Stimulated activated CD8-positive, alpha-beta memory T cell treated with anti-CD3 and anti-CD28 coated beads, Interleukin-2, amount 100 ng/mL, for 48 hours (primary cell): Measurements from ENCODE around the gene CRAMP1.
"Not testable (repeated sequence)": the region's sequence is repeated elsewhere in the genome, so short reads cannot be mapped to it uniquely, and the experiment has no call there.

Source experiments
- DNase-seq, 2 donors: peaks; one replicate each; pipeline ENCODE4 v3.0.0-alpha.2; 2020; ENCODE audit warnings: low read depth in 2 of 2

CRAMP1 gene

GRCh38 chr16:1612320-1613111, at the start of gene CRAMP1:
TSS of gene CRAMP1 (plus strand) at chr16:1612360. CDS start at chr16:1614640, 2,280 bp downstream.
- no peak for DNase-seq

GRCh38 chr16:1563786-1564185, 48.4 kb upstream of the CRAMP1 start:
- no peak for DNase-seq

GRCh38 chr16:1564325-1564724, 47.8 kb upstream of the CRAMP1 start:
- no peak for DNase-seq

DNA sequence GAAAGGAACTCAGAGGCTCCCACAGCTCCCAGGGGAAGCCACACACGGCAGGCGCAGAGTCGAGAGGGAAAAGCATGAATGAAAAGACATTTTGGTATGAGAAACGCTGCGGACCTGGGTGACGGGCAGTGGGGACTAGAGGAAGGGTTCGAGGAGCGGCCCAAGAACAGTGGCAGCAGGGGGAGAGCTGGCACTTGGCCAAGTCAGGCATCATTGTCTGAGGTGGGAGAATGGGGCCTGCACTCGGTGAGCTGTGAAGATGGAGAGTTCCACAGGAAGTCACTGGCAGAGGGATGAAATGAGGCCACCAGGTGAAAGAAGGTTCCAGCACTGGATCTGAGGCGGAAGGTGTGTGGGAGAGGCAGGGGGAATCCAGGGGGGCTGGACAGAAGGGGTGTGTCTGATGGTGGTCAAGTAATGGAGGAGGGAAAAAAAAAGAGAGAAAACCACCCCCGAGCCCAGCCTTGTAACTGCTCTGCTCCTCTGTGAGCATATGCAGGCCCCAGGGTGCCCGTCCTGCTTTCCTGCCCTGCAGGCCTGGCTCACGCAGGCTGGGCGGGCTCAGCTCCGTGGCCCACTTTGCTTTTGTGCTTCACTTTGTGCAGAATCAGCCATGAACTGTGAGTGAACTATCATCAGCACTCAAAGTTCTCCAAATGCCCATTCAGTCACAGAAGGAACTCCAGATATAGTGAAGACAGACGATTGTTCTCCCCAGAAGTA, 46.9 kb upstream of the CRAMP1 start:
- DNase-seq = no peak

DNA sequence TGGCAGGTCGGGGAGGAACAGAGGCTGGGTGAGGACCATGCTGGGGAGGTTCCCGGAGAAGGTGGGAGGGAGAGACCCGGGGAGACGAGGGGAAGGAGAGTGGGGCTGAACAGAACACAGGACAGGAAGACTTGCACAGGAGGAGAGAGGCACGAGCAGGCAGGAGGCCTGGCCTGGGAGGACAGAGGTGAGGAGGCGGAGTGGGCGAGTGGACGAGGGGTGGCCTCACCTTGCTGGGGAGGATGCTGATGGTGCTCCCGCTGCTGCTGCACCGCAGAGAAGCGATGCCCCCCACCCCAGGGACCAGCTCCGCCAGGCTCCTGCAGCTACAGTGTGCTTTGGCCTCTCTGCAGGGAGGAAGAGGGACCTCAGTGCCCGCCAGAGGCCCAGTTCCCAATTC, 44.2 kb upstream of the CRAMP1 start:
- no peak for DNase-seq

DNA sequence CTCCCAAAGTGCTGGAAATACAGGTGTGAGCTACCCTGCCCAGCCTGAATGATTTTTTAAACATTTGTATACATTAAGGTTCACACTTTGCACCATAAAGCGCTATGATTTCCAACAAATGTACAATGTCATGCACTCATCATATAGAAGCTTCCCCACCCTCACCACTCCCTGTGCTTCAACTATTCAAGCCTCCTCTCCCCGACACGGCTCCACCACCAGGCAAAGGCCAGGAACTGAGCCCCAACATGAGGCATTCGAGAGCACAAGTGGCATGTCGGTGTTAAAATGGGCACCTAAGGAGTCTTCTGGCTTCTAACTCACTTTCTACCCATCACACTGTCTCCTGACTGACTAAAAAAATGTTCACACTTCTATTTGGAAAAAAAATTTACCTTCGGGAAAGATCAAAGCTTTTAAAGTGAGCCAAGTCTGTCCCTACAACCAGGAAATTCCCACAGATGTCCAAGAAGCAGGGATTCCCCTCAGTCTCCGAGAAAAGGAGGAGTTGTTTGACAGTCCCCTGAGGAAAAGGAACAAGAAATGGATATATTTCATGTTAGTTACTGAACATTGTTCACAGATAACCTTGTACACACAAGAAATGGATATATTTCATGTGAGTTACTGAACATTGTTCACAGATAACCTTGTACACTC, 41.0 kb upstream of the CRAMP1 start:
- no peak for DNase-seq

GRCh38 chr16:1572673-1573072, 39.5 kb upstream of the CRAMP1 start:
- DNase-seq = no peak

DNA sequence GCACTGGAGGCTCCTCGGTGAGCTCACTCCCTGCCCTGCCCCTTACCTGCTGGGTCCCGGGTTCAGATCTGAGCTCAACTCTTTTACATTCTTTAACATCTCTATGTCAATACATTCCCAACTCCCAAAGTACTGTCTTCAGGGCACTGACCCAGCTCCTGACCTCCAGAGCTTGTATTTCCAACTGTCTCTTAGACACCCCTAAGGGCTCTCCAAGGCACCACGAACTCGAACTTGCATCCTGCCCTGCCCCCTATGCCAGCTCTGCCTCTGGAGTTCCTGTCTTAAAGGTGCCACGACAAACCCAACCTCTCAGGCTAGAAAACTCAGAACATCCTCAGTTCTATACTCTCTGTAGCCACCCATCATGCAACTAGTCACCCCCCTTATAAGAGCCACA, 38.9 kb upstream of the CRAMP1 start:
- no peak for DNase-seq

DNA sequence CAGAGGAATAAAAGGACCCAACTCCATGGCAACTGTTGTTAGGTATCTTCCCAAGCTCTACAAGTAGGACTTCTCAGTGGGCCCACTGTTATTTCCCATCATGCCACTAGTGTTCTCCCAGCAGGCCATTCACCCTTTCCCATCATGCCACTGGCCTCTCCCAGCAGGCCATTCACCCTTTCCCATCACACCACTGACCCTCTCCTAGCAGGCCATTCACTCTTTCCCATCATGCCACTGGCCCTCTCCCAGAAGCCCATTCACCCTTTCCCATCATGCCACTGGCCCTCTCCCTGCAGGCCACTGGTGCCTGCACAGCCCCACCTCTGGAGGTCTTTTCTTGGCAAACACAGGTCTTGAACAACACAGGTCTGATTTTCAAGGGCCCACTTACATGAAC, 36.6 kb upstream of the CRAMP1 start:
- DNase-seq = no peak

DNA sequence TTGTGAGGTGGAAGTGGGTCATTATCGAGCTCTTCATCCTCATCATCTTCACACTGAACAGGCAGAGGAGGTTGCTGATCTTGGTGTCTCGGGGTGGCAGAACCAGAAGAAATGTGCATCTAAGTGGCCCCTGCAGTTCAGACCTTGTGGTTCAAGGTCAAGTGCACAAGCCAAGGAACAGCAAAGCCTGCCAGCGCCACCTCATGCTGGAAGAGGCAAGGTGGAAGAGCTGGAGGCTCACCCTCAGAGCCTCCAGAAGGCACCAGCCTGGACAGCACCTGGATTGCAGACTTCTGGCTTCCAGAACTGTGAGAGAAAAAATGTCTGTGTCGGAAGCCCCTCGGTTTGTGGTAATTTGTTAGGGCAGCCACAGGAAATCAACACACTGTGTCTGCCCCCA, 32.9 kb upstream of the CRAMP1 start:
- no peak for DNase-seq

GRCh38 chr16:1580256-1580655, 31.9 kb upstream of the CRAMP1 start:
- DNase-seq = no peak

DNA sequence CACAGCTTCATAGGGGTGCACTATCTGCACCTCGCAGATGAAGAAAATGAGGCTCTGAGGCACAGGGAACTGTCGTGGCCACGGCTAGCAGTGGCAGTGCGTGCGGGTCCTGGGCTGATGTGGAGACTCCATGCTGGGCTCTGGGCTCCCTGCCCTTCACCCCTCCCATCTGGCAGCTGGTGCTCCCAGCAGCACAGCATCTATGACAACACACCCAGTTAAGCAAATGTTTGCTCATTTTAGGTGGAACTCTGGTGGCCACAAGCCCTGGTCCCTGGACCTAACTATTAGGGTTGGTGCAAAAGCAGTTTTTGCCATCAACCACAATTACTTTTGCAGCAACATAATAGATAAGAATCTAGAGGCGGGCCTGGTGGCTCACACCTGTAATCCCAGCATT, 31.2 kb upstream of the CRAMP1 start:
- no peak for DNase-seq

GRCh38 chr16:1581804-1582203, 30.4 kb upstream of the CRAMP1 start:
- no peak for DNase-seq

DNA sequence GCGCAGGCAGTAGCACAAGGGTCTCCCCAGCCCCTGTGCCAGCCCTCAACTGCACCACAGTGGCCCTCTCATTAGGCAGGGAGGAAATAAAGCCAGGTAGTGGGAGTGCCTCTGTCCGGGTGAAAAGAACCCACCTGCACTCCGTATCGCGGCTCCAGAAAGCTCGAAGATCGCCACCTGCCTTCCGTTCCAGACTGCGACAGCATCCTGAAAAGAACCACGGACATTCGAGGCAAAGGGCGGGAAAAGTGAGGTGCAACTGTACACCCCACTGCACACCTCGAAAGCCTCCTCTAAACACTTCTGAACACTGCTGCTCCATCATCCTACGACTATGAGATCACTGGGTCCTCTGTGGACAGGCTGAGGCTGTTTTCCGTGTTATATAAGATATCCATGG, 29.0 kb upstream of the CRAMP1 start:
- no peak for DNase-seq

- DNase-seq = no peak
Measured at GRCh38 chr16:1584926-1585484, 27.2 kb upstream of the CRAMP1 start.

GRCh38 chr16:1590366-1590765, 21.8 kb upstream of the CRAMP1 start:
- DNase-seq = no peak

GRCh38 chr16:1590930-1591705, 21.0 kb upstream of the CRAMP1 start:
- DNase-seq = no peak

GRCh38 chr16:1592446-1592845, 19.7 kb upstream of the CRAMP1 start:
- no peak for DNase-seq

- DNase-seq = not testable (repeated sequence)
Measured at GRCh38 chr16:1595511-1595910, 16.6 kb upstream of the CRAMP1 start.

DNA sequence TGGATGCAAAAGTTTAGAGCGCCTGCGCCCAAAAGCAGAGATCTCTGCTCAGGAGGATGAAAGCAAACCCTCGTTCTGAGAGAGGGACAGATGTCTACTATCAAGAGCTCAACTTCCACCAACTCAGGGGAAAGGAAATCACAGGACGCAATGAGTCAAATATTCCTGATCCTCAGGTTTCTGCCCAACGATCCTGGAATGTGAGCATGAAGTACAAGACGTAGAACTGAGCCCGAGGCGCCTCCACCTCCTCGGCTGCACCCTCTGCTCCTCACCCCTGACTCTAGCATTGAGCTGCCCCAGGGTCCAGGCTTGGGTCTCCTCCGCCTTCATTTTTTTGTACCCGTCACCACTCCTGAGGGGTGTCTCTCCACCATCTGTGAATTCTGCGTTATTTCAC, 15.6 kb upstream of the CRAMP1 start:
- DNase-seq = no peak

- DNase-seq = no peak
Measured at GRCh38 chr16:1597154-1597553, 15.0 kb upstream of the CRAMP1 start.

- no peak for DNase-seq
Measured at GRCh38 chr16:1601031-1601430, 11.1 kb upstream of the CRAMP1 start.
